ENCODE results near the gene KLHL30. TPM values are rescaled to one million over a fixed set of nuclear protein-coding genes. Genes with fewer than 3 reads are reported as not detected.

The KLHL30 gene
- total RNA-seq, 1 donor from 2014 or later: 0.25 TPM

Other genes starting within 250 kb of the KLHL30 start
- 57.0 TPM for gene UBE2F, start 171.7 kb upstream of the KLHL30 start, total RNA-seq
- 13.5 TPM for gene SCLY, start 77.7 kb upstream of the KLHL30 start, total RNA-seq
- 0.74 TPM for gene ESPNL, start 38.3 kb upstream of the KLHL30 start, total RNA-seq
- not detected for gene ERFE, start 20.3 kb downstream of the KLHL30 start, total RNA-seq
- gene ILKAP, start 65.0 kb downstream of the KLHL30 start, total RNA-seq: 62.6 TPM
- gene HES6, start 101.4 kb downstream of the KLHL30 start, total RNA-seq: 8.6 TPM
- gene PER2, start 149.9 kb downstream of the KLHL30 start, total RNA-seq: 21.1 TPM
- 10.3 TPM for gene TRAF3IP1, start 181.8 kb downstream of the KLHL30 start, total RNA-seq

Measured in vagina (tissue), 1 donor.